ENCODE data around the gene SECISBP2. TPM values are rescaled to one million over a fixed set of nuclear protein-coding genes. Genes with fewer than 3 reads are reported as not detected.
A peak's percentile ranks its signal among the peaks of the same experiment; 100 is the strongest.
"Not testable (repeated sequence)": the region's sequence is repeated elsewhere in the genome, so short reads cannot be mapped to it uniquely, and the experiment has no call there.

The SECISBP2 gene
- total and polyA plus RNA-seq, 4 donors, result 51.3 to 56.6 (median 54.6) TPM

- no CpG with 5 or more reads among the region's 2 CpGs for WGBS (ENCODE audit: insufficient coverage)
- H3K36me3 ChIP-seq (ENCODE audit: control insufficient read depth, insufficient read depth, low read length), result no peaks in the 10 kb centered on the region
- DNase-seq (ENCODE audit: low read depth in 4 of 6, low spot score in 6 of 6), result no peak
- no peaks in the 10 kb centered on the region for H3K9me3 ChIP-seq (ENCODE audit: control insufficient read depth, insufficient read depth, low read length)
- no peaks in the 10 kb centered on the region for H3K27me3 ChIP-seq (ENCODE audit: control insufficient read depth, insufficient read depth, low read length)
- H3K4me3 ChIP-seq (ENCODE audit: low read depth, low read length), result no peak overlapping the region
- H3K4me1 ChIP-seq (ENCODE audit: control insufficient read depth, insufficient read depth, low read length), result peaks cover 5% of the 10 kb centered on the region
- H3K27ac ChIP-seq (ENCODE audit: low read depth, low read length), result no peak overlapping the region
These were observed 37.2 kb upstream of the SECISBP2 start for GRCh38 chr9:89281106-89281505.

- DNase-seq (ENCODE audit: low read depth in 4 of 6, low spot score in 6 of 6), result peak in 1 of 6 donors; percentile 19
- H3K36me3 ChIP-seq (ENCODE audit: control insufficient read depth, insufficient read depth, low read length); H3K4me3 ChIP-seq (ENCODE audit: low read depth, low read length); H3K9me3 ChIP-seq (ENCODE audit: control insufficient read depth, insufficient read depth, low read length); H3K4me1 ChIP-seq (ENCODE audit: control insufficient read depth, insufficient read depth, low read length); H3K27me3 ChIP-seq (ENCODE audit: control insufficient read depth, insufficient read depth, low read length); H3K27ac ChIP-seq (ENCODE audit: low read depth, low read length): not testable (repeated sequence)
- WGBS (ENCODE audit: insufficient coverage), result 48% methylated on average over 37 of the region's 42 CpGs
These were observed 35.9 kb upstream of the SECISBP2 start for GRCh38 chr9:89282248-89282968.

GRCh38 chr9:89284076-89284475 lies 34.2 kb upstream of the SECISBP2 start:
- Histone ChIP-seq H3K27ac (ENCODE audit: low read depth, low read length) (no peak overlapping the region), H3K36me3 (ENCODE audit: control insufficient read depth, insufficient read depth, low read length) (no peaks in the 10 kb centered on the region), H3K4me1 (ENCODE audit: control insufficient read depth, insufficient read depth, low read length) (peaks cover 5% of the 10 kb centered on the region), H3K27me3 (ENCODE audit: control insufficient read depth, insufficient read depth, low read length) (no peaks in the 10 kb centered on the region), H3K4me3 (ENCODE audit: low read depth, low read length) (no peak overlapping the region), H3K9me3 (ENCODE audit: control insufficient read depth, insufficient read depth, low read length) (no peaks in the 10 kb centered on the region)
- no peak for DNase-seq (ENCODE audit: low read depth in 4 of 6, low spot score in 6 of 6)
- 97% methylated on average over 4 of the region's 7 CpGs for WGBS (ENCODE audit: insufficient coverage)

GRCh38 chr9:89291741-89292140 lies 26.6 kb upstream of the SECISBP2 start:
- Histone ChIP-seq H3K27me3 (ENCODE audit: control insufficient read depth, insufficient read depth, low read length) (no peaks in the 10 kb centered on the region), H3K36me3 (ENCODE audit: control insufficient read depth, insufficient read depth, low read length) (no peaks in the 10 kb centered on the region), H3K4me3 (ENCODE audit: low read depth, low read length) (no peak overlapping the region), H3K4me1 (ENCODE audit: control insufficient read depth, insufficient read depth, low read length) (no peaks in the 10 kb centered on the region), H3K27ac (ENCODE audit: low read depth, low read length) (no peak overlapping the region), H3K9me3 (ENCODE audit: control insufficient read depth, insufficient read depth, low read length) (no peaks in the 10 kb centered on the region)
- 100% methylated on average over 1 of the region's 2 CpGs for WGBS (ENCODE audit: insufficient coverage)
- no peak for DNase-seq (ENCODE audit: low read depth in 4 of 6, low spot score in 6 of 6)

GRCh38 chr9:89293014-89293413 lies 25.3 kb upstream of the SECISBP2 start:
- Histone ChIP-seq H3K4me1 (ENCODE audit: control insufficient read depth, insufficient read depth, low read length) (no peaks in the 10 kb centered on the region), H3K27me3 (ENCODE audit: control insufficient read depth, insufficient read depth, low read length) (no peaks in the 10 kb centered on the region), H3K4me3 (ENCODE audit: low read depth, low read length) (no peak overlapping the region), H3K27ac (ENCODE audit: low read depth, low read length) (no peak overlapping the region), H3K36me3 (ENCODE audit: control insufficient read depth, insufficient read depth, low read length) (no peaks in the 10 kb centered on the region), H3K9me3 (ENCODE audit: control insufficient read depth, insufficient read depth, low read length) (no peaks in the 10 kb centered on the region)
- no peak for DNase-seq (ENCODE audit: low read depth in 4 of 6, low spot score in 6 of 6)
- no CpG with 5 or more reads among the region's 1 CpG for WGBS (ENCODE audit: insufficient coverage)

GRCh38 chr9:89295400-89295799 lies 22.9 kb upstream of the SECISBP2 start:
- H3K9me3 ChIP-seq (ENCODE audit: control insufficient read depth, insufficient read depth, low read length), result no peaks in the 10 kb centered on the region
- no peaks in the 10 kb centered on the region for H3K4me1 ChIP-seq (ENCODE audit: control insufficient read depth, insufficient read depth, low read length)
- H3K4me3 ChIP-seq (ENCODE audit: low read depth, low read length), result no peak overlapping the region
- H3K27ac ChIP-seq (ENCODE audit: low read depth, low read length), result no peak overlapping the region
- no peaks in the 10 kb centered on the region for H3K27me3 ChIP-seq (ENCODE audit: control insufficient read depth, insufficient read depth, low read length)
- no peaks in the 10 kb centered on the region for H3K36me3 ChIP-seq (ENCODE audit: control insufficient read depth, insufficient read depth, low read length)
- DNase-seq (ENCODE audit: low read depth in 4 of 6, low spot score in 6 of 6), result peak in 1 of 6 donors; percentile 15
- 30% methylated on average over 2 of the region's 5 CpGs for WGBS (ENCODE audit: insufficient coverage)

DNA sequence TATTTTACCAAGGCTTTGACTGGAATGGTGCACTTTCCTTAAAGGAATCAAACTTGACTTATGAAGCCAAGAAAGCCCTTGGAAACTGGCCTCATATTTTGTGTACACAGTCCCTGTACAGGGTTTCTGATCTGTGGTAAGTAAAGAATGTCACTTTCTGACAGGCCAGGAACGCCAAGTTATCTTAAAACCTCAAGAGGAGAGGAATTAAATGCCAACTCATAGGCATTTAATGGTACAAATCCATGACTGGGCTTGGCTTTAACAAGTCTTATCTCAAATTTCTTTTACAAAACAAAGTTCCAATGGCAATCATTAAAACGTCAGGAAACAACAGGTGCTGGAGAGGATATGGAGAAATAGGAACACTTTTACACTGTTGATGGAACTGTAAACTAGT lies 16.3 kb upstream of the SECISBP2 start:
- H3K36me3 ChIP-seq (ENCODE audit: control insufficient read depth, insufficient read depth, low read length); DNase-seq (ENCODE audit: low read depth in 4 of 6, low spot score in 6 of 6); H3K4me1 ChIP-seq (ENCODE audit: control insufficient read depth, insufficient read depth, low read length); H3K9me3 ChIP-seq (ENCODE audit: control insufficient read depth, insufficient read depth, low read length); H3K27ac ChIP-seq (ENCODE audit: low read depth, low read length); H3K27me3 ChIP-seq (ENCODE audit: control insufficient read depth, insufficient read depth, low read length); H3K4me3 ChIP-seq (ENCODE audit: low read depth, low read length): not testable (repeated sequence)
- WGBS (ENCODE audit: insufficient coverage), result no CpG with 5 or more reads among the region's 2 CpGs

GRCh38 chr9:89304020-89304833 lies 14.1 kb upstream of the SECISBP2 start:
- H3K9me3 ChIP-seq (ENCODE audit: control insufficient read depth, insufficient read depth, low read length), result no peaks in the 10 kb centered on the region
- H3K27ac ChIP-seq (ENCODE audit: low read depth, low read length), result no peak overlapping the region
- H3K27me3 ChIP-seq (ENCODE audit: control insufficient read depth, insufficient read depth, low read length), result no peaks in the 10 kb centered on the region
- WGBS (ENCODE audit: insufficient coverage), result 67% methylated on average over 5 of the region's 7 CpGs
- no peak for DNase-seq (ENCODE audit: low read depth in 4 of 6, low spot score in 6 of 6)
- peaks cover under 1% of the 10 kb centered on the region for H3K4me1 ChIP-seq (ENCODE audit: control insufficient read depth, insufficient read depth, low read length)
- peaks cover 5% of the 10 kb centered on the region for H3K36me3 ChIP-seq (ENCODE audit: control insufficient read depth, insufficient read depth, low read length)
- H3K4me3 ChIP-seq (ENCODE audit: low read depth, low read length), result no peak overlapping the region

- H3K9me3 ChIP-seq (ENCODE audit: control insufficient read depth, insufficient read depth, low read length), result no peaks in the 10 kb centered on the region
- peaks cover 7% of the 10 kb centered on the region for H3K4me1 ChIP-seq (ENCODE audit: control insufficient read depth, insufficient read depth, low read length)
- H3K27me3 ChIP-seq (ENCODE audit: control insufficient read depth, insufficient read depth, low read length), result no peaks in the 10 kb centered on the region
- no peak overlapping the region for H3K27ac ChIP-seq (ENCODE audit: low read depth, low read length)
- no peak overlapping the region for H3K4me3 ChIP-seq (ENCODE audit: low read depth, low read length)
- no CpG with 5 or more reads among the region's 2 CpGs for WGBS (ENCODE audit: insufficient coverage)
- peaks cover 5% of the 10 kb centered on the region for H3K36me3 ChIP-seq (ENCODE audit: control insufficient read depth, insufficient read depth, low read length)
- DNase-seq (ENCODE audit: low read depth in 4 of 6, low spot score in 6 of 6), result no peak
These were observed 13.5 kb upstream of the SECISBP2 start for GRCh38 chr9:89304834-89305188.

DNA sequence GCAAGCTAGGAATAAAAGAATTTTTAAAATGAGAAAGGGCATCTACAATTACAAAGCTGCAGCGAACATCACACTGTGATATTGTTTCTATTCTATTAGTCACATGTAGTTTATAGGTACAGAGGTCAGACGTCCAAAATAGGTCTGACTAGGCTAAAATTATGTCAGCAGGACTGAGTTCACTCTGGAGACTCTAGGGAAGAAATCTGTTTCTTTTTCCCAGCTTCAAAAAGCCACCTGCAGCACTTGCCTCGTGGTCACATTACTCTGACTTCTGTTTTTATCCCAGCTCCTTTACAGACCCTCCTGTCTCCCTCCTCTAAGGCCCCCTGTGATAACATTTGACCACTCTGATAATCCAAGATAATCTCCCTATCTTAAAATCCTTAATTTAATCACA lies 12.4 kb upstream of the SECISBP2 start:
- Histone ChIP-seq H3K4me1 (ENCODE audit: control insufficient read depth, insufficient read depth, low read length) (peaks cover 7% of the 10 kb centered on the region), H3K27ac (ENCODE audit: low read depth, low read length) (no peak overlapping the region), H3K36me3 (ENCODE audit: control insufficient read depth, insufficient read depth, low read length) (peaks cover 5% of the 10 kb centered on the region), H3K4me3 (ENCODE audit: low read depth, low read length) (no peak overlapping the region), H3K27me3 (ENCODE audit: control insufficient read depth, insufficient read depth, low read length) (no peaks in the 10 kb centered on the region), H3K9me3 (ENCODE audit: control insufficient read depth, insufficient read depth, low read length) (no peaks in the 10 kb centered on the region)
- DNase-seq (ENCODE audit: low read depth in 4 of 6, low spot score in 6 of 6), result no peak
- no CpG with 5 or more reads among the region's 3 CpGs for WGBS (ENCODE audit: insufficient coverage)
